ENCODE results near the gene SP3. TPM values are rescaled to one million over a fixed set of nuclear protein-coding genes. Genes with fewer than 3 reads are reported as not detected.

SP3 gene
- total RNA-seq, 1 experiment from 2014 or later, result 84.5 TPM

- ChIA-PET POLR2A (ENCODE audit: low non-redundant PET) (no interaction called here), CTCF (no interaction called here)
These were observed 106.9 kb downstream of the SP3 start for GRCh38 chr2:173858291-173858731.

More at GRCh38 chr2:173858291-173858731, 106.9 kb downstream of the SP3 start:
- intact Hi-C loops (cut with micrococcal nuclease; ENCODE audit: unreplicated experiment), result no loop called here
- H3K9me3 ChIP-seq (ENCODE audit: low read depth, low read length, poor library complexity, severe bottlenecking), result no peaks in the 10 kb centered on the region
- BruUV-seq (replicated peaks), result no TSS peak
- no peak overlapping the region for H3K4me3 ChIP-seq (ENCODE audit: low read depth, low read length, poor library complexity, severe bottlenecking)
- no peaks in the 10 kb centered on the region for H3K4me1 ChIP-seq (ENCODE audit: insufficient read depth, low read length, poor library complexity, severe bottlenecking)
- no peaks in the 10 kb centered on the region for H3K27me3 ChIP-seq (replicated peaks; ENCODE audit: insufficient read depth, low read depth, low read length, poor library complexity)
- DNase-seq (ENCODE audit: low spot score), result no peak
- no peaks in the 10 kb centered on the region for H3K36me3 ChIP-seq (ENCODE audit: insufficient read depth, low read length, poor library complexity, severe bottlenecking)
- TF ChIP-seq EZH2 (IDR thresholded peaks at IDR 0.05; ENCODE audit: borderline replicate concordance, low read depth, low read length, poor library complexity, severe bottlenecking), result no peak
- no peak for TF ChIP-seq CTCF (conservative IDR thresholded peaks at IDR 0.05; ENCODE audit: low read depth, low read length)
- H3K27ac ChIP-seq (ENCODE audit: low read depth, low read length, poor library complexity, severe bottlenecking), result no peak overlapping the region

Data from A673 (cell line).